ENCODE data around the gene CACNG7.

The CACNG7 gene

GRCh38 chr19:53961523-53962356 lies 52.7 kb downstream of the CACNG7 start:
- TF ChIP-seq CTCF (IDR thresholded peaks at IDR 0.05; ENCODE audit: low read depth, low read length) = no peak
- Histone ChIP-seq H3K9me3 (ENCODE audit: severe bottlenecking) (peaks cover 3% of the 10 kb centered on the region), H3K27ac (no peak overlapping the region), H3K27me3 (ENCODE audit: insufficient read depth, low read depth, severe bottlenecking) (peaks cover 80% of the 10 kb centered on the region), H3K4me3 (ENCODE audit: low read depth, low read length) (no peak overlapping the region), H3K36me3 (no peaks in the 10 kb centered on the region)
- DNase-seq = no peak

DNA sequence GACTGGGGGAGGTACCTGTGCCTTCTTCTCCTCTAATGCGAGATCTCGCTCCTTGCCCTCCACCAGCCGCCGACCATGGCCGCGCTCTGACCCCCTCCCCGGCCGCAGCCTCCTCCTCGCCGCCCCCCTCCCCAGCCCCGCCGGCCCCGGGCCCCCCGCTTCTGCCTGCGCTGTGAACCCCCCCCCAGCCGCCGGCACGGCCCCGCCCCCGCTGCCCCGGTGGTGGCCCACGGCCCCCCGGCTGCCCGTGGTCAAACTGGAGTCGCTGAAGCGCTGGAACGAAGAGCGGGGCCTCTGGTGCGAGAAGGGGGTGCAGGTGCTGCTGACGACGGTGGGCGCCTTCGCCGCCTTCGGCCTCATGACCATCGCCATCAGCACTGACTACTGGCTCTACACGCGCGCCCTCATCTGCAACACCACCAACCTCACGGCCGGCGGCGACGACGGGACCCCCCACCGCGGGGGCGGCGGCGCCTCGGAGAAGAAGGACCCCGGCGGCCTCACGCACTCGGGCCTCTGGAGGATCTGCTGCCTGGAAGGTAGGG lies 53.9 kb downstream of the CACNG7 start, which contains the start of gene CACNG8:
Gene CACNG8 (plus strand): TSS at position 51 of the 545 bp plus-strand sequence.
- Histone ChIP-seq H3K36me3 (no peaks in the 10 kb centered on the region), H3K4me3 (ENCODE audit: low read depth, low read length) (no peak within 1 kb of the TSS), H3K27me3 (ENCODE audit: insufficient read depth, low read depth, severe bottlenecking) (peaks cover 80% of the 10 kb centered on the region), H3K9me3 (ENCODE audit: severe bottlenecking) (no peaks in the 10 kb centered on the region), H3K27ac (no peak within 1 kb of the TSS)
- TF ChIP-seq CTCF (IDR thresholded peaks at IDR 0.05; ENCODE audit: low read depth, low read length) = no peak
- DNase-seq = no peak

DNA sequence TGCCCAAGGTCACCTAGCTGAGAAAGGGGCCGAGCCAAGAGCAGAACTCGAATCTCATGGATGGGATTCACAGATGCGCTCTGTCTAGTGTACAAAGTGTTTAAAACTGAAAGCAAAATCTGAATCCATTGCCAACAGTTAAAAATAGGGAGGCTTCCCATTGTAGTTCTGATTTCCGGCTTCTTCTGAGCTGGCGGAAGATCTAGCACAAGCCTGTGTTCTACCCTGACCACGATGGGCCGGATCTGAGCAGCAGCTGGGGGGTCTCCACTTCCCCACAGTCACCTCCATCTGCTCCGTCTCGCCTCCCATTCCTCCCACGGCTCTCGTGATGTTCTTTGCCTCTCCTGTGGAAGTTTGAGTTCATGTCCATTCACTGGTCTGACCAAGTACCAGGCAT lies 56.0 kb downstream of the CACNG7 start:
- DNase-seq = no peak
- H3K27ac ChIP-seq = no peak overlapping the region
- H3K4me3 ChIP-seq (ENCODE audit: low read depth, low read length) = no peak overlapping the region
- H3K27me3 ChIP-seq (ENCODE audit: insufficient read depth, low read depth, severe bottlenecking) = peaks cover 73% of the 10 kb centered on the region
- H3K9me3 ChIP-seq (ENCODE audit: severe bottlenecking) = no peaks in the 10 kb centered on the region
- TF ChIP-seq CTCF (IDR thresholded peaks at IDR 0.05; ENCODE audit: low read depth, low read length) = no peak
- H3K36me3 ChIP-seq = no peaks in the 10 kb centered on the region

- no peak for DNase-seq
- TF ChIP-seq CTCF (IDR thresholded peaks at IDR 0.05; ENCODE audit: low read depth, low read length) = no peak
These were observed 57.9 kb downstream of the CACNG7 start for GRCh38 chr19:53966931-53967330.

DNA sequence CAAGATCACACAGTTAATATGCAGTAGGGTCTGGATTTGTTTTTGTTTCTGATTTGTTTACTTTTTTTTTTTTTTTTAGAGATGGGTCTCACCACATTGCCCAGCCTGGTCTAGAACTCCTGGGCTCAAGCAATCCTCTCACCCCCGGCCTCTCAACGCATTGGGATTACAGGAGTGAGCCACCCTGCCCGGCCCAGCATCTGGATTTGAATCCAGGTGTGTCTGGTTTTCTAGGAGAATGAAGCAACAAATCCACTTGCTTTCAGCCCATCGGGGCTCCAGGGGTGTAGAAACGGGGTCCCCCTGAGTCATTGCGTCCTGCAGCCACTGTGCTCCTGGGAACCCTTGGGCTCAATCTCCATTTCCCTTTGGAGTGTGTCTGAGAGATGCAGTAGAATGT lies 60.3 kb downstream of the CACNG7 start:
- Histone ChIP-seq H3K36me3 (no peaks in the 10 kb centered on the region), H3K4me3 (ENCODE audit: low read depth, low read length) (no peak overlapping the region), H3K9me3 (ENCODE audit: severe bottlenecking) (no peaks in the 10 kb centered on the region), H3K27me3 (ENCODE audit: insufficient read depth, low read depth, severe bottlenecking) (peaks cover 63% of the 10 kb centered on the region), H3K27ac (no peak overlapping the region)
- TF ChIP-seq CTCF (IDR thresholded peaks at IDR 0.05; ENCODE audit: low read depth, low read length) = no peak
- DNase-seq = no peak

More at GRCh38 chr19:53966931-53967330, 57.9 kb downstream of the CACNG7 start:
- H3K36me3 ChIP-seq = no peaks in the 10 kb centered on the region
- H3K4me3 ChIP-seq (ENCODE audit: low read depth, low read length) = no peak overlapping the region
- no peak overlapping the region for H3K27ac ChIP-seq
- no peaks in the 10 kb centered on the region for H3K9me3 ChIP-seq (ENCODE audit: severe bottlenecking)
- H3K27me3 ChIP-seq (ENCODE audit: insufficient read depth, low read depth, severe bottlenecking) = peaks cover 61% of the 10 kb centered on the region

Measured in WERI-Rb-1 (cell line).